Tibial nerve (tissue), 4 donors: ENCODE data around the gene C18orf63. TPM values are rescaled to one million over a fixed set of nuclear protein-coding genes. Genes with fewer than 3 reads are reported as not detected.
"Not testable (repeated sequence)": the region's sequence is repeated elsewhere in the genome, so short reads cannot be mapped to it uniquely, and the experiment has no call there.

Experiments used
- DNase-seq, 2 donors: peaks; one replicate each; pipeline ENCODE4 v3.0.0-alpha.2; 2019; ENCODE audit warnings: low spot score in 2 of 2
- H3K27ac ChIP-seq, 4 donors: fragments of 200-600 bp; sonication (generic) in 3 of 4; one replicate each; pipeline ENCODE4 v1.5.1; 2017 to 2019; ENCODE audit warnings: mild to moderate bottlenecking in 1 of 4
- H3K27me3 ChIP-seq, 2 donors: fragments of 200-600 bp; sonication (generic) in 1 of 2; one replicate each; pipeline versions ENCODE4 v1.5.1 to v1.6.0; 2017 to 2019
- H3K36me3 ChIP-seq, 3 donors: fragments of 200-600 bp; sonication (generic); one replicate each; pipeline ENCODE4 v1.5.1; 2018 to 2019
- H3K4me1 ChIP-seq, 4 donors: fragments of 200-600 bp; sonication (generic) in 3 of 4; one replicate each; pipeline ENCODE4 v1.5.1; 2017 to 2019
- H3K4me3 ChIP-seq, 4 donors: fragments of 200-600 bp; sonication (generic) in 3 of 4; one replicate each; pipeline ENCODE4 v1.5.1; 2017 to 2019; ENCODE audit warnings: mild to moderate bottlenecking in 1 of 4, moderate library complexity in 1 of 4
- H3K9me3 ChIP-seq, 4 donors: fragments of 200-600 bp; sonication (generic) in 3 of 4; one replicate each; pipeline ENCODE4 v1.5.1; 2017 to 2019
- EP300 ChIP-seq, 2 donors: sonication (generic); formaldehyde crosslinking; IDR thresholded peaks; one replicate each; pipeline ENCODE4 v1.6.1; 2017; ENCODE audit warnings: antibody characterized with exemption in 2 of 2, mild to moderate bottlenecking in 1 of 2
- POLR2A ChIP-seq, 2 donors: fragments of 450-650 bp; IDR thresholded peaks; one replicate each; pipeline ENCODE4 v1.6.1; 2017; ENCODE audit warnings: antibody characterized with exemption in 2 of 2, mild to moderate bottlenecking in 2 of 2, moderate library complexity in 2 of 2
- WGBS, 2 donors: methylation state at CpG; one replicate each; pipeline ENCODE4 v1.1.5; 2018; 5-methylcytosine and 5-hydroxymethylcytosine counted together
- total RNA-seq, 4 donors: library from RNA; depleted of rRNA; stranded (reverse); fragments of >200 nt; gene quantifications; one replicate each; pipeline ENCODE4 v1.1.0, GENCODE V29; 2016
- TF ChIP-seq, protein P1 (sequence below), 5 experiments: fragments of 200-600 bp in 3 of 5; fragments of 450-650 bp in 2 of 5; sonication (generic) in 3 of 5; IDR thresholded peaks; one replicate each; pipeline ENCODE4 v1.5.1; 2016 to 2019; ENCODE audit warnings: antibody characterized with exemption in 5 of 5, mild to moderate bottlenecking in 3 of 5, moderate library complexity in 2 of 5

C18orf63 gene
- total RNA-seq, 4 donors from 2014 or later = not detected

DNA sequence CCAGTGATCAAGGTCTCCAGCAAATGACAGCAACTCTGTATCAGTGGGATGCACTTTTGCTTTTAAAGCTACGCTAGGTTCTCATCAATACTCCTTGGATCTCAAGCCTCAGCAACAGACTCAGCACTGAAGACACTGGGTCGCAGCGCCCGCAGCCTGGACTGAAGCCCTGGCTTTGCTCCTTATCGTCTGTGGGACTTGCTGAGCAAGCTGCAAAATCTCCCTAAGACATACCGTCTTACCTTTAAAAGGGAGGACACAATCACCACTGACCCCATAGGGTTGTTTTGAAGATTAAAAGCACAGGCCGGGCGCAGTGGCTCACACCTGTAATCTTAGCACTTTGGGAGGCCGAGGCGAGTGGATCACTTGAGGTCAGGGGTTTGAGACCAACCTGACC is 32.0 kb upstream of the C18orf63 start:
- WGBS, 2 donors = 83 to 86% methylated on average over 10 of the region's 10 CpGs
- DNase-seq = no peak
- H3K4me1 ChIP-seq = peaks cover 0 to 80% (median 47%) of the 10 kb centered on the region in 4 donors
- H3K27ac ChIP-seq = peak overlapping the region in 2 of 4 donors; percentile 83 to 87
- peaks cover 0 to 4% (median 0%) of the 10 kb centered on the region in 3 donors for H3K36me3 ChIP-seq
- H3K4me3 ChIP-seq = no peak overlapping the region
- no peaks in the 10 kb centered on the region for H3K9me3 ChIP-seq
- TF ChIP-seq, protein P1, sequence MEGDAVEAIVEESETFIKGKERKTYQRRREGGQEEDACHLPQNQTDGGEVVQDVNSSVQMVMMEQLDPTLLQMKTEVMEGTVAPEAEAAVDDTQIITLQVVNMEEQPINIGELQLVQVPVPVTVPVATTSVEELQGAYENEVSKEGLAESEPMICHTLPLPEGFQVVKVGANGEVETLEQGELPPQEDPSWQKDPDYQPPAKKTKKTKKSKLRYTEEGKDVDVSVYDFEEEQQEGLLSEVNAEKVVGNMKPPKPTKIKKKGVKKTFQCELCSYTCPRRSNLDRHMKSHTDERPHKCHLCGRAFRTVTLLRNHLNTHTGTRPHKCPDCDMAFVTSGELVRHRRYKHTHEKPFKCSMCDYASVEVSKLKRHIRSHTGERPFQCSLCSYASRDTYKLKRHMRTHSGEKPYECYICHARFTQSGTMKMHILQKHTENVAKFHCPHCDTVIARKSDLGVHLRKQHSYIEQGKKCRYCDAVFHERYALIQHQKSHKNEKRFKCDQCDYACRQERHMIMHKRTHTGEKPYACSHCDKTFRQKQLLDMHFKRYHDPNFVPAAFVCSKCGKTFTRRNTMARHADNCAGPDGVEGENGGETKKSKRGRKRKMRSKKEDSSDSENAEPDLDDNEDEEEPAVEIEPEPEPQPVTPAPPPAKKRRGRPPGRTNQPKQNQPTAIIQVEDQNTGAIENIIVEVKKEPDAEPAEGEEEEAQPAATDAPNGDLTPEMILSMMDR (IDR thresholded peaks at IDR 0.05) = no peak
- TF ChIP-seq POLR2A (IDR thresholded peaks at IDR 0.05) (no peak), EP300 (IDR thresholded peaks at IDR 0.05) (no peak)
- H3K27me3 ChIP-seq = no peaks in the 10 kb centered on the region

GRCh38 chr18:74284191-74284979 is 31.3 kb upstream of the C18orf63 start:
- Histone ChIP-seq H3K4me3 (no peak overlapping the region), H3K27me3 (no peaks in the 10 kb centered on the region), H3K9me3 (no peaks in the 10 kb centered on the region), H3K27ac (peak overlapping the region; percentile 43 to 87 (median 76)), H3K36me3 (peaks cover 0 to 4% (median 0%) of the 10 kb centered on the region in 3 donors), H3K4me1 (peaks cover 0 to 84% (median 47%) of the 10 kb centered on the region in 4 donors)
- 23 to 26% methylated on average over 11 of the region's 11 CpGs for WGBS, 2 donors
- no peak for DNase-seq
- no peak for TF ChIP-seq EP300 (IDR thresholded peaks at IDR 0.05)
- TF ChIP-seq, protein P1 (IDR thresholded peaks at IDR 0.05) = no peak
- no peak for TF ChIP-seq POLR2A (IDR thresholded peaks at IDR 0.05)

DNA sequence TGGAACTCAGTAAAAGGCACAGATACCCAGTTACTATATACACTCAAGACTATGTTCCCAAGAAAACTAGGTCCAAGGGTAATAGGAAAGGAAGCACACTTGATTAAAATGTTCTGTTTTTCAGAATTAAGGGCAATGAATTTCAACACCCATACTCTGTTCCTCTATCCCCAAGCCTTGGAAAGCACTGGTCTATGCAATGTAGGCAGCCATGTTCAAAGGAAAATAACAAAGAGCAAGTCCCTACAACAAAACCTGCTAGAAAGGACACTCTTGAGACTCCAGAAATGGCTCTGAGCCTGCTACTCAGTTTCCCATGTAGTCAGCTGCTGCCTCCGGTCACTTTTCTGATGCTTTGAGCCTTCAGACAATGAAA is 30.7 kb upstream of the C18orf63 start:
- Histone ChIP-seq H3K4me3 (no peak overlapping the region), H3K36me3 (peaks cover 0 to 2% (median 0%) of the 10 kb centered on the region in 3 donors), H3K27me3 (no peaks in the 10 kb centered on the region), H3K4me1 (peaks cover 0 to 89% (median 47%) of the 10 kb centered on the region in 4 donors), H3K27ac (peak overlapping the region; percentile 43 to 87 (median 76)), H3K9me3 (no peaks in the 10 kb centered on the region)
- TF ChIP-seq EP300 (IDR thresholded peaks at IDR 0.05) (no peak), POLR2A (IDR thresholded peaks at IDR 0.05) (no peak)
- TF ChIP-seq, protein P1 (IDR thresholded peaks at IDR 0.05) = no peak
- 71 to 75% methylated on average over 1 of the region's 1 CpG for WGBS, 2 donors
- no peak for DNase-seq

DNA sequence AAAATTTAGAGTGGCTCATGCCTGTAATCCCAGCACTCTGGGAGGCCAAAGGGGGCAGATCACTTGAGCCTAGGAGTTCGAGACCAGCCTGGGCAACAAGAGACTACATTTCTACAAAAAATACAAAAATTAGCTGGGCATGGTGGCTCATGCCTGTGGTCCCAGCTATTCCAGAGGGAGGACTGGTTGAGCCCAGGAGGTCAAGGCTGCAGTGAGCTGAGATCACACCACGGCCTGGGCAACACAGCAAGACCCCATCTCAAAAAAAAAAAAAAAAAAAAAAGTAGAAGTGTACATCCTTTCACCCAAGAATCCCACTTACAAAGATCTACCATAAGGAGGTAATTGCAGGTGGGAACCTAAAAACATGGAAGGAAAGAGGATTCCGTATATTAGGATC is 30.1 kb upstream of the C18orf63 start:
- H3K9me3 ChIP-seq, DNase-seq, H3K4me3 ChIP-seq, H3K36me3 ChIP-seq, H3K27me3 ChIP-seq: not testable (repeated sequence)
- WGBS, 2 donors = 69 to 90% methylated on average over 3 of the region's 3 CpGs
- peak overlapping the region; percentile 7 to 87 (median 76) for H3K27ac ChIP-seq
- peaks cover 0 to 96% (median 47%) of the 10 kb centered on the region in 4 donors for H3K4me1 ChIP-seq

- no peak overlapping the region for H3K4me3 ChIP-seq
- H3K36me3 ChIP-seq = no peaks in the 10 kb centered on the region
- no peaks in the 10 kb centered on the region for H3K9me3 ChIP-seq
- H3K4me1 ChIP-seq = peaks cover 0 to 96% (median 50%) of the 10 kb centered on the region in 4 donors
- WGBS, 2 donors = 80 to 89% methylated on average over 4 of the region's 4 CpGs
- no peak for DNase-seq
- no peaks in the 10 kb centered on the region for H3K27me3 ChIP-seq
- TF ChIP-seq, protein P1 (IDR thresholded peaks at IDR 0.05) = no peak
- TF ChIP-seq POLR2A (IDR thresholded peaks at IDR 0.05) = no peak
- TF ChIP-seq EP300 (IDR thresholded peaks at IDR 0.05) = no peak
- peak overlapping the region; percentile 1 to 87 (median 45) for H3K27ac ChIP-seq
These were observed 29.4 kb upstream of the C18orf63 start for GRCh38 chr18:74286106-74286855.
